Upper lobe of right lung (tissue), 1 donor: ENCODE data around the gene DOK7. TPM values are rescaled to one million over a fixed set of nuclear protein-coding genes. Genes with fewer than 3 reads are reported as not detected.

Source experiments
- ATAC-seq: fragments of 200-7000 bp; cut with Tn5 transposase; one replicate; pipeline ENCODE4 v1.9.1; 2020; ENCODE audit warnings: mild to moderate bottlenecking, moderate library complexity
- DNase-seq: peaks from one replicate; pipeline ENCODE4 v3.0.0-alpha.2; 2020
- H3K27ac ChIP-seq: fragments of 200-600 bp; one replicate; pipeline ENCODE4 v1.8.0; 2022
- H3K27me3 ChIP-seq: fragments of 200-600 bp; one replicate; pipeline ENCODE4 v1.8.0; 2022; ENCODE audit warnings: mild to moderate bottlenecking
- H3K36me3 ChIP-seq: fragments of 200-600 bp; one replicate; pipeline ENCODE4 v1.8.0; 2022
- H3K4me1 ChIP-seq: fragments of 200-600 bp; one replicate; pipeline ENCODE4 v1.8.0; 2022
- H3K4me3 ChIP-seq: fragments of 200-600 bp; one replicate; pipeline ENCODE4 v1.8.0; 2022; ENCODE audit warnings: mild to moderate bottlenecking
- H3K9me3 ChIP-seq: fragments of 200-600 bp; one replicate; pipeline ENCODE4 v1.8.0; 2022
- CTCF ChIP-seq: fragments of 200-600 bp; IDR thresholded peaks from one replicate; pipeline ENCODE4 v1.8.0; 2022; ENCODE audit warnings: antibody characterized with exemption
- intact Hi-C: fragments of 100-400 bp; cut with DNase I; formaldehyde crosslinking; loops from one replicate; pipeline ENCODE4 v1.11.0; 2022
- total RNA-seq: library from RNA; stranded (reverse); fragmentation: NEBNext Ultra II Directional; extraction: Animal tissue kit (Norgen Biotek cat#: 25700); gene quantifications from one replicate; pipeline ENCODE4 v1.2.1, GENCODE V29; 2021
- donor health status: DM: no; HTN: yes; CAD: no; lungs with severe emphysema.

DOK7 gene
- total RNA-seq, 1 donor from 2014 or later, result 3.6 TPM

GRCh38 chr4:3423952-3424351 lies 39.2 kb upstream of the DOK7 start:
- Histone ChIP-seq H3K27ac (no peak overlapping the region), H3K27me3 (no peaks in the 10 kb centered on the region), H3K9me3 (no peaks in the 10 kb centered on the region), H3K36me3 (peaks cover 70% of the 10 kb centered on the region), H3K4me1 (no peaks in the 10 kb centered on the region), H3K4me3 (no peak overlapping the region)
- ATAC-seq, result no peak
- DNase-seq, result no peak
- no peak for TF ChIP-seq CTCF
- intact Hi-C loops, result no loop called here

GRCh38 chr4:3424522-3425095 lies 38.5 kb upstream of the DOK7 start:
- H3K9me3 ChIP-seq, result no peaks in the 10 kb centered on the region
- H3K27me3 ChIP-seq, result no peaks in the 10 kb centered on the region
- no peak for ATAC-seq
- no peak overlapping the region for H3K4me3 ChIP-seq
- DNase-seq, result no peak
- TF ChIP-seq CTCF, result no peak
- intact Hi-C loops, result no loop called here
- no peaks in the 10 kb centered on the region for H3K4me1 ChIP-seq
- H3K27ac ChIP-seq, result no peak overlapping the region
- peaks cover 74% of the 10 kb centered on the region for H3K36me3 ChIP-seq

DNA sequence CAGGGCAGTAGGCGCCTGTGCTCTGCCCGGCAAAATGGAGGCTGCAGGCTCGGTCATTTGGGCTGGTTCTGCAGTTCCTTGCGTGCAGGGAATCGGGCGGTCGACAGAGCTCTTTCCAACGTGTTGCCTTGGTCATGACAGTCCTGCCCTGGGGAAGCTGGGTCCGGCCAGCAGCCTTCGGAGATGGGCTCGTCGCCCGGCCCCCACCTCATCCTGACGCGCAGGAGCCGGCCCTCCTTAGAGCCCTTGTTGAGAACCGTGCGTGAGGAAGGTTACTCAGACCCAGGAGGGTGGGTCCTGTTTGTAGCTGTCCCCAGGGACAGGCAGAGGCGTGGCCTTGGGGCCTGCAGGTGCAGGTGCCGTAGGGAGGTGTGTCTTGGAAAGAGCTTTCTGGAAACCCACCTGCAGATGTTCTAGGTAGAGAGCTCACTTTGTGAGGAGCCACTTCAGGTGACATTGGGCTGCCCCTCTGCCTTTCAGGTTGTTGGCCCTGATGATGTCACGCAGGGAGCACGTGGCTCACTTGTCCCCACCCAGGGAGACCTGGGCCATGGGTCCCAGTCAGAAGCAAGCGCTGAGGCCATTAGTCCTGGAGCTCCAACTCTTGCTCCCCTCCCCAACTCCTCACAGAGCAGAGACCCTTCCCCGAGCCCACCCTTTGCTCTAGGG lies 36.5 kb upstream of the DOK7 start:
- H3K9me3 ChIP-seq, result no peaks in the 10 kb centered on the region
- ATAC-seq (no peak), DNase-seq (no peak)
- H3K4me1 ChIP-seq, result no peaks in the 10 kb centered on the region
- H3K27ac ChIP-seq, result no peak overlapping the region
- intact Hi-C loops, result no loop called here
- peaks cover 72% of the 10 kb centered on the region for H3K36me3 ChIP-seq
- TF ChIP-seq CTCF, result no peak
- H3K27me3 ChIP-seq, result no peaks in the 10 kb centered on the region
- H3K4me3 ChIP-seq, result no peak overlapping the region

DNA sequence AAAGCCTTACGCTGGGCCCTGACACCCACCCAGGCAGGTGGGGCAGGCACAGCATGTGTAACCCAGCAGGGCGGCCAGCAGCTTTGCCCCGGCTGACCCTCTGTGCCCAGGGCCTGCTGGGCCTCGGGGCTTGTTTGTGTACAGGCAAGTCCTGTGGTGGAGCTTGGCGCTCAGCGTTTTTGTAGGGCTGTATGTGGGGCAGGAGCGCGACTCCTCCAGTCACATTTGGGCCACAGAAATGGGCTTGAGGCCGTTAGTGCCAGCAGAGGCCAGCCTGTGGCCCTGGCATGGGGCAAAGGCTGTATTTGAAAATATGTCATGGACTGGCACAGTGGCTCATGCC lies 36.0 kb upstream of the DOK7 start:
- Histone ChIP-seq H3K4me1 (no peaks in the 10 kb centered on the region), H3K9me3 (no peaks in the 10 kb centered on the region), H3K36me3 (peaks cover 76% of the 10 kb centered on the region), H3K27me3 (no peaks in the 10 kb centered on the region), H3K4me3 (no peak overlapping the region), H3K27ac (no peak overlapping the region)
- intact Hi-C loops, result no loop called here
- no peak for ATAC-seq
- no peak for TF ChIP-seq CTCF
- DNase-seq, result no peak

DNA sequence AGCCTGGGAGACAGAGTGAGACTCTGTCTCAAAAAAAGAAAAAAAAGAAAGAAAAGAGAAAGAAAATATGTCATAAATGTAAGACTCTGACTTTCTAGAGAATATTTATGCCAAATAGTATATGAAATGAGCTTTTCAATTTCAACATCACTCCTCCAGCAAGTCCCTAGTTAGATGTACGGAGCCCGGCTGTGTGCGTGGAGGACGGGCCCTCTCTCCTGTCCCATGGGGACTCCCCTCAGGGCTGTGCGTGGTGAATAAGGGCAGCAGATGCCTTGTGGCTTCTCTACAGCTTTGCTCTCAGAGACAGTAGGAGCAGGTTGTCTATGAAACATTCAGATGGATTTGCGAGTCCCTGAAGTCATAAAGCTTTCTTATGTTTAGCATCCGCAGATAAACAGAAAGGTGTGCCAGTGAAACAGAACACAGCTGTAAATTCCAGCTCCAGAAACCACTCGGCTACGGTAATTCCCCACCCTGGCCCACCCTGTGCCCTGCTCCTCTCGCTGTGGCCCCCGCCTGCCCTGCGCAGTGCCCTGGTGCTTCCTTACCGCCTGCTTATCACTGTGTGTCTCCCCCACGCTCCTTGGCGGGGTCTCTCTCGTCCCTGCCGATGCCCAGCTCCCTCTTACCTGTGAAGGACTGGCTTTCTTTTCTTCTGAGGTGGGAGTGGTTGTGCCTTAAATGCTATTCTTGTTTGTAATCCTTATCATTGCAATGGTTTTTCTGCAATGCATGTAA lies 35.2 kb upstream of the DOK7 start:
- H3K4me3 ChIP-seq, result no peak overlapping the region
- no peak for ATAC-seq
- TF ChIP-seq CTCF, result no peak
- no peaks in the 10 kb centered on the region for H3K9me3 ChIP-seq
- H3K27me3 ChIP-seq, result no peaks in the 10 kb centered on the region
- H3K36me3 ChIP-seq, result peaks cover 68% of the 10 kb centered on the region
- no peak for DNase-seq
- H3K27ac ChIP-seq, result no peak overlapping the region
- intact Hi-C loops, result no loop called here
- H3K4me1 ChIP-seq, result no peaks in the 10 kb centered on the region
